ENCODE data around the gene LRIT2. TPM values are rescaled to one million over a fixed set of nuclear protein-coding genes. Genes with fewer than 3 reads are reported as not detected.

Gene LRIT2
- total RNA-seq, 1 experiment from 2014 or later: not detected

- H3K27me3 ChIP-seq (replicated peaks; ENCODE audit: control insufficient read depth, insufficient read depth, low read length): 0 out of 2 replicates have a peak, but pooled peaks cover 1% of the 10 kb centered on the region
- TF ChIP-seq CTCF (IDR thresholded peaks at IDR 0.05; ENCODE audit: insufficient read depth in 1 of 2, low read depth in 1 of 2, low read length in 1 of 2, severe bottlenecking in 1 of 2, unreplicated experiment in 1 of 2): no peak
- CTCF ChIA-PET: interaction anchor here (0.6 to 1.0 kb wide), 2 partner anchors 9 to 18 kb away, joined by 3 read pairs; no protein-coding TSS in a partner anchor
- H3K4me1 ChIP-seq: no peaks in the 10 kb centered on the region
- DNase-seq: no peak
- no peaks in the 10 kb centered on the region for H3K36me3 Mint-ChIP-seq (ENCODE audit: insufficient read depth, unreplicated experiment)
- no peaks in the 10 kb centered on the region for H3K9me3 ChIP-seq
- peaks cover 32% of the 10 kb centered on the region for H3K27me3 Mint-ChIP-seq (ENCODE audit: insufficient read depth, unreplicated experiment)
- no peaks in the 10 kb centered on the region for H3K4me1 Mint-ChIP-seq (ENCODE audit: low read depth, unreplicated experiment)
- no peaks in the 10 kb centered on the region for H3K36me3 ChIP-seq (ENCODE audit: control insufficient read depth, insufficient read depth, low read length)
- POLR2A ChIA-PET: no interaction called here
- no peak overlapping the region for H3K27ac Mint-ChIP-seq (ENCODE audit: unreplicated experiment)
- H3K4me3 Mint-ChIP-seq (ENCODE audit: unreplicated experiment): no peak overlapping the region
- intact Hi-C loops (cut with micrococcal nuclease; ENCODE audit: unreplicated experiment): no loop called here
- no TSS peak for BruUV-seq (replicated peaks)
- H3K9me3 Mint-ChIP-seq (ENCODE audit: unreplicated experiment): no peaks in the 10 kb centered on the region
- no peak overlapping the region for H3K4me3 ChIP-seq (ENCODE audit: low read depth, low read length)
These were observed 17.3 kb downstream of the LRIT2 start for GRCh38 chr10:84208023-84208422.

GRCh38 chr10:84205853-84206525, 19.4 kb downstream of the LRIT2 start:
- Mint-ChIP-seq H3K36me3 (ENCODE audit: insufficient read depth, unreplicated experiment) (no peaks in the 10 kb centered on the region), H3K27ac (ENCODE audit: unreplicated experiment) (no peak overlapping the region), H3K27me3 (ENCODE audit: insufficient read depth, unreplicated experiment) (peaks cover 25% of the 10 kb centered on the region), H3K4me1 (ENCODE audit: low read depth, unreplicated experiment) (no peaks in the 10 kb centered on the region), H3K9me3 (ENCODE audit: unreplicated experiment) (no peaks in the 10 kb centered on the region), H3K4me3 (ENCODE audit: unreplicated experiment) (no peak overlapping the region)
- no TSS peak for BruUV-seq (replicated peaks)
- intact Hi-C loops (cut with micrococcal nuclease; ENCODE audit: unreplicated experiment): loop anchor here (1.0 kb wide), 3 partner anchors 46 to 147 kb away; no protein-coding TSS in a partner anchor
- POLR2A ChIA-PET: no interaction called here
- no peak for TF ChIP-seq CTCF (IDR thresholded peaks at IDR 0.05; ENCODE audit: insufficient read depth in 1 of 2, low read depth in 1 of 2, low read length in 1 of 2, severe bottlenecking in 1 of 2, unreplicated experiment in 1 of 2)
- no peaks in the 10 kb centered on the region for H3K9me3 ChIP-seq
- no peak for DNase-seq
- H3K36me3 ChIP-seq (ENCODE audit: control insufficient read depth, insufficient read depth, low read length): no peaks in the 10 kb centered on the region
- CTCF ChIA-PET: no interaction called here
- no peaks in the 10 kb centered on the region for H3K27me3 ChIP-seq (replicated peaks; ENCODE audit: control insufficient read depth, insufficient read depth, low read length)
- H3K4me3 ChIP-seq (ENCODE audit: low read depth, low read length): no peak overlapping the region
- H3K4me1 ChIP-seq: no peaks in the 10 kb centered on the region

- ChIA-PET CTCF (interaction anchor here (0.8 to 1.2 kb wide), 2 partner anchors 57 to 392 kb away, joined by 3 read pairs; no protein-coding TSS in a partner anchor), POLR2A (no interaction called here)
- Mint-ChIP-seq H3K27me3 (ENCODE audit: insufficient read depth, unreplicated experiment) (peaks cover 28% of the 10 kb centered on the region), H3K27ac (ENCODE audit: unreplicated experiment) (no peak overlapping the region), H3K4me3 (ENCODE audit: unreplicated experiment) (no peak overlapping the region), H3K9me3 (ENCODE audit: unreplicated experiment) (no peaks in the 10 kb centered on the region), H3K4me1 (ENCODE audit: low read depth, unreplicated experiment) (no peaks in the 10 kb centered on the region), H3K36me3 (ENCODE audit: insufficient read depth, unreplicated experiment) (no peaks in the 10 kb centered on the region)
- H3K4me3 ChIP-seq (ENCODE audit: low read depth, low read length): no peak overlapping the region
- no peaks in the 10 kb centered on the region for H3K36me3 ChIP-seq (ENCODE audit: control insufficient read depth, insufficient read depth, low read length)
- peak; percentile 59 to 70 for DNase-seq
- no peaks in the 10 kb centered on the region for H3K9me3 ChIP-seq
- H3K27me3 ChIP-seq (replicated peaks; ENCODE audit: control insufficient read depth, insufficient read depth, low read length): no peaks in the 10 kb centered on the region; the same call in 1 of the 2 replicates
- BruUV-seq (replicated peaks): no TSS peak
- TF ChIP-seq CTCF (IDR thresholded peaks at IDR 0.05; ENCODE audit: insufficient read depth in 1 of 2, low read depth in 1 of 2, low read length in 1 of 2, severe bottlenecking in 1 of 2, unreplicated experiment in 1 of 2): peak; percentile 74 to 88
- intact Hi-C loops (cut with micrococcal nuclease; ENCODE audit: unreplicated experiment): loop anchor here (1.0 kb wide), 3 partner anchors 45 to 146 kb away; no protein-coding TSS in a partner anchor
- H3K4me1 ChIP-seq: no peaks in the 10 kb centered on the region
These were observed 20.1 kb downstream of the LRIT2 start for GRCh38 chr10:84205049-84205852.
